K562 (cell line): ENCODE results near the gene PI4K2A. TPM values are rescaled to one million over a fixed set of nuclear protein-coding genes. Genes with fewer than 3 reads are reported as not detected.

Experiments
- ATAC-seq: fragments of 200-7000 bp; cut with Tn5 transposase; 3 replicates; pipeline ENCODE4 v1.9.1; 2020; ENCODE audit warnings: moderate library complexity
- BruUV-seq: library from RNA; stranded (reverse); fragments of 400-500 nt; replicated peaks from 2 replicates; lab custom pipeline; 2021; lab: Mats Ljungman, UMichigan
- CTCF ChIA-PET: fragments of 300-600 bp; formaldehyde crosslinking; extraction: SDS; loops from one replicate; lab custom pipeline; 2021; ENCODE audit warnings: low intra/inter-chr PET ratio; lab: Yijun Ruan, JAX
- POLR2A ChIA-PET: fragments of 300-600, 350-650 bp; sonication (Branson Sonifier 250); formaldehyde crosslinking; extraction: SDS; loops from one replicate; lab custom pipeline; 2021; ENCODE audit warnings: antibody characterized with exemption, inconsistent platforms; lab: Yijun Ruan, JAX
- DNase-seq, 4 experiments: peaks; one replicate each; pipeline versions ENCODE4 v3.0.0 to v3.0.0-alpha.2; 2011 to 2018; ENCODE audit warnings: low spot score in 3 of 4, mixed read lengths in 3 of 4; ENCODE audit errors: extremely low read depth in 1 of 4
- FAIRE-seq: peaks from 2 replicates; lab custom pipeline; 2011; peaks lifted over from hg19 to GRCh38; lab: Jason Lieb, UNC
- H2AFZ ChIP-seq: 2 replicates; pipeline ENCODE4 v1.6.0; 2011; ENCODE audit warnings: low read depth, low read length, control low read depth, inconsistent platforms
- H3K27ac ChIP-seq: fragments of 200-600 bp; 3 replicates; pipeline ENCODE4 v1.8.0; 2011; ENCODE audit warnings: low read depth, mild to moderate bottlenecking, control low read depth, inconsistent platforms, low read length, moderate library complexity, mixed read lengths; ENCODE audit errors: extremely low read depth
- H3K27me3 ChIP-seq, 2 experiments: fragments of 300-600 bp in 1 of 2; 2 replicates in 1 of 2; 3 replicates in 1 of 2; pipeline versions ENCODE4 v1.6.0 to v1.8.0; 2011; ENCODE audit warnings: inconsistent platforms in 2 of 2, low read length in 2 of 2, mild to moderate bottlenecking in 1 of 2, mixed read lengths in 1 of 2, moderate library complexity in 1 of 2; ENCODE audit not compliant: control insufficient read depth in 2 of 2, insufficient read depth in 2 of 2
- H3K36me3 ChIP-seq: fragments of 300-600 bp; 3 replicates; pipeline ENCODE4 v1.8.0; 2011; ENCODE audit warnings: mild to moderate bottlenecking, low read length, inconsistent platforms; ENCODE audit not compliant: control insufficient read depth, insufficient read depth
- H3K4me1 ChIP-seq, 2 experiments: fragments of 200-600 bp in 1 of 2; replicated peaks in 1 of 2; 2 replicates in 1 of 2; 3 replicates in 1 of 2; pipeline versions ENCODE4 v1.5.1 to v1.8.0; 2011; ENCODE audit warnings: inconsistent platforms in 2 of 2, low read length in 2 of 2, mild to moderate bottlenecking in 1 of 2, mixed read lengths in 1 of 2, moderate library complexity in 1 of 2; ENCODE audit not compliant: control insufficient read depth in 2 of 2, insufficient read depth in 2 of 2
- H3K4me2 ChIP-seq: 2 replicates; pipeline ENCODE4 v1.6.1; 2011; ENCODE audit warnings: low read length, control low read depth, inconsistent platforms, mixed read lengths; ENCODE audit not compliant: insufficient read depth
- H3K4me3 ChIP-seq: fragments of 200-600 bp; sonication (generic), shearing (Covaris generic); 2 replicates; pipeline ENCODE4 v1.5.1; 2016; ENCODE audit warnings: control low read depth, inconsistent platforms
- H3K79me2 ChIP-seq: fragments of 200-600 bp; 3 replicates; pipeline ENCODE4 v1.8.0; 2011; ENCODE audit warnings: low read length, inconsistent platforms; ENCODE audit not compliant: control insufficient read depth, insufficient read depth
- H3K9ac ChIP-seq, 2 experiments: 2 replicates each; pipeline versions ENCODE4 v1.6.0 to v1.6.1; 2011; ENCODE audit warnings: low read depth in 2 of 2, low read length in 2 of 2, control low read depth in 1 of 2, inconsistent platforms in 1 of 2, mild to moderate bottlenecking in 1 of 2, mixed read lengths in 1 of 2; ENCODE audit not compliant: insufficient read depth in 1 of 2
- H3K9me1 ChIP-seq: one replicate; pipeline ENCODE4 v1.6.0; 2011; ENCODE audit warnings: inconsistent platforms, mild to moderate bottlenecking, low read length, moderate library complexity; ENCODE audit not compliant: control insufficient read depth, insufficient read depth
- H3K9me3 ChIP-seq: replicated peaks from 2 replicates; pipeline ENCODE4 v1.5.1; 2011; ENCODE audit warnings: low read depth, low read length, inconsistent platforms; ENCODE audit not compliant: control insufficient read depth, insufficient read depth
- H4K20me1 ChIP-seq: replicated peaks from 2 replicates; pipeline ENCODE4 v1.6.1; 2011; ENCODE audit warnings: low read length, inconsistent platforms, mixed read lengths; ENCODE audit not compliant: control insufficient read depth, insufficient read depth
- NONO ChIP-seq, 2 experiments: fragments of 200-400 bp in 1 of 2; fragments of 450-650 bp in 1 of 2; formaldehyde crosslinking in 1 of 2; IDR thresholded peaks; 2 replicates each; pipeline ENCODE4 v1.6.1; 2017; ENCODE audit warnings: low read depth in 2 of 2, mild to moderate bottlenecking in 2 of 2, moderate library complexity in 2 of 2, low read length in 1 of 2
- POLR2G ChIP-seq: fragments of 200-400 bp; formaldehyde crosslinking; IDR thresholded peaks from 2 replicates; pipeline ENCODE4 v1.6.1; 2017; ENCODE audit warnings: low read depth, mild to moderate bottlenecking, antibody characterized with exemption, low read length, moderate library complexity
- SRSF1 ChIP-seq: fragments of 200-400 bp; formaldehyde crosslinking; IDR thresholded peaks from 2 replicates; pipeline ENCODE4 v1.6.1; 2017; ENCODE audit warnings: mild to moderate bottlenecking, low read depth, low read length, moderate library complexity
- WGBS: fragments of 100-300 bp; shearing (Covaris generic); methylation state at CpG from one replicate; pipeline ENCODE4 v1.1.6; 2016; ENCODE audit warnings: low coverage, mixed read lengths; ENCODE audit not compliant: insufficient coverage; ENCODE audit errors: missing lambda C conversion rate; 5-methylcytosine and 5-hydroxymethylcytosine counted together
- in situ Hi-C: fragments of 300-500 bp; cut with MboI; formaldehyde crosslinking; loops from 4 replicates; pipeline ENCODE4 v1.15.0; 2018; ENCODE audit warnings: inconsistent platforms, mixed read lengths
- intact Hi-C: fragments of 100-400 bp; cut with micrococcal nuclease; formaldehyde crosslinking; loops from 2 replicates; pipeline ENCODE4 v1.14.2; 2022
- polyA plus RNA-seq, 8 experiments: library from polyadenylated mRNA; depleted of rRNA in 4 of 8; stranded (reverse) in 5 of 8; unstranded in 3 of 8; fragments of >200 nt; fragmentation: Nextera tagmentation in 2 of 8; fragmentation: Illumina TruSeq in 1 of 8; extraction: Ambion mirVana in 2 of 8; extraction: Trizol in 1 of 8; gene quantifications; 2 replicates each; pipeline versions ENCODE4 v1.2.1 to v1.2.3, GENCODE V29; 2011 to 2014; ENCODE audit warnings: inconsistent platforms in 1 of 8, missing spikeins in 1 of 8
- total RNA-seq, 7 experiments: library from RNA; depleted of rRNA in 6 of 7; stranded (reverse); fragments of >200 nt in 6 of 7; fragmentation: Illumina TruSeq in 2 of 7; extraction: Trizol in 2 of 7; gene quantifications; 2 replicates each; pipeline versions ENCODE4 v1.2.1 to v1.2.3, GENCODE V29; 2011 to 2021; ENCODE audit warnings: low replicate concordance in 1 of 7
- TF ChIP-seq, protein P1 (sequence below): fragments of 250-450 bp; sonication (Bioruptor Pico); IDR thresholded peaks from 2 replicates; pipeline ENCODE4 v1.5.0; 2021; ENCODE audit warnings: mild to moderate bottlenecking, moderate library complexity
- TF ChIP-seq, protein P2 (sequence below): sonication (generic); formaldehyde crosslinking; IDR thresholded peaks from 2 replicates; pipeline ENCODE4 v1.8.0; 2022; ENCODE audit warnings: mild to moderate bottlenecking, missing genetic modification reagents, borderline replicate concordance

Gene PI4K2A
- total and polyA plus RNA-seq, 9 of the 15 experiments (the other 6 are each of a cell fraction or from before 2014, with no cell fraction given), result 4.4 to 28.4 (median 16.5) TPM

DNA sequence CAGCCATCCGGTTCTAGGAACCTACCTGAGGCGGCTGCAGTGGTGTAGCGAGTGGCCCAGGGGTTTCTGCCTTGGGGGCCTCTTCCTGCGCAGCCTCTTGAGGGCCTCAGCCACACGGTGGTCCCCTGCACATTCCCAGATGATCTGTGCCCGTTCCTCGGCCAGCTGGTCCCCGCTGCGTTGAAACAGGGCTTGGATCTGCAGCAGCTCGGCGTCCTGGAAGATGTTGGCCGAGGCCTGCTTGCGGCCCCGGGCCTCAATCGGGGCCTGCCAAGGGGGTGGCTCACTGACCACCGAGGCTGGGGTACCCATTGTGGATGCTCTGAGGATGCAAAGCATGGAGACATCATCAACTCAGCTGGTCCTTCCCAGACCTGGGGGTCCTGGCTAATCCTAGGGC lies 39.1 kb downstream of the PI4K2A start:
- peaks cover 33% of the 10 kb centered on the region for H3K36me3 ChIP-seq
- H3K27ac ChIP-seq, result no peak overlapping the region
- H3K9me1 ChIP-seq, result no peaks in the 10 kb centered on the region
- H3K9ac ChIP-seq, result no peak overlapping the region; a peak in 1 of 4 replicates
- intact Hi-C loops (no loop called here), in situ Hi-C loops (no loop called here)
- ChIA-PET CTCF (no interaction called here), POLR2A (interaction anchor here (0.5 to 1.9 kb wide), 2 partner anchors 14 to 57 kb away, joined by 3 to 5 read pairs; partner anchors contain the start of gene ZFYVE27)
- H4K20me1 ChIP-seq, result no peaks in the 10 kb centered on the region; the same call in 1 of the 2 replicates
- no peak for FAIRE-seq
- H3K9me3 ChIP-seq, result no peaks in the 10 kb centered on the region
- 90% methylated on average over 16 of the region's 16 CpGs for WGBS
- H3K27me3 ChIP-seq, result no peaks in the 10 kb centered on the region
- ATAC-seq, result no peak
- TF ChIP-seq, protein P1, sequence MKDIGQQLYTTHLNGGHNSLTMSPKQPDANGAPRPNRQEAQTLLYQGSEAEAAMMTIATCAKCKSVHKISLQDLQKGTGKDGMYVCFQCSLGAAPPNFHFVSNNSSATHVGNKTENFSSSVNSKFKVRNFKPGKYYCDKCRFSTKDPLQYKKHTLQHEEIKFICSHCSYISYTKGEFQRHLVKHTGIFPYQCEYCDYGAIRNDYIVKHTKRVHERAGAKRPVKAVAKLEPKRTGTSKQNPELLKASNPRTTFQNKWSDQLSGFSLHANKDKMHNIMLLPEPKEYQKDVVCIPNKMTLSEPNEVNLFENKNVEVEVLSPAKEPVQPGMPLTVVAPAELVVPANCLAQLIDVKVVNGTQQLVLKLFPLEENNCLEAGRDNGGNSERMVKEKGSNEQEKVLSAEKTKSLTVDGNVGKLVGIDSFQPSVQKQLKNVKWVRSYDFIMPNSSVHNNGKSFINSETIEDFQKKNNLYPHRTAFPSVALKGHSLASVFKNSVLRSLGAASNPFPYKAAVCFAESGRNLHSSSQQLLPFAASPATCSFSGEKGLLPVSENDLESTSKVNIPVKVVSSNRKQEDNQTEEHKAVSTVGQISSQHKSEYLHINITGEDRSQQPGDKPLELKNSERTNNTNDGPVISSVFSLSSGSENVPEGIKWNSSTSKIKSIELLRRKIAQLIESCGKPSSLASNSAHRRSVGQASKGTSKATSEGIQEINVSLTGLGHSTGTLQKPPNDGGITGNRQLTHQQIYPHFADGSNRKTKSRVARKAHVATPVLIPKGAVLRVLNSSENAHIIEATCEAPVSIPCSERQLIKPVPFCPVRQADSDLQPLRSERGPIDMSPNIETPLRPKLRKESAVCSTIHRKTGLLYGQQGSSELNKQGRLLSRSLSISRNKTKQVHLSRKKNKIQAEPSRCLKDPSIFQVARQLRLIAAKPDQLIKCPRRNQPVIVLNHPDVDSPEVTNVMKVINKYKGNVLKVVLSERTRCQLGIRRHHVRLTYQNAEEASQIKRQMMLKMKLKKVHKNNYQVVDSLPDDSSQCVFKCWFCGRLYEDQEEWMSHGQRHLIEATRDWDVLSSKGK (CRISPR knock-in tag), result no peak
- no peak for TF ChIP-seq NONO (IDR thresholded peaks at IDR 0.05; ENCODE audit: low read depth in 2 of 2, low read length in 1 of 2)
- TF ChIP-seq, protein P2, sequence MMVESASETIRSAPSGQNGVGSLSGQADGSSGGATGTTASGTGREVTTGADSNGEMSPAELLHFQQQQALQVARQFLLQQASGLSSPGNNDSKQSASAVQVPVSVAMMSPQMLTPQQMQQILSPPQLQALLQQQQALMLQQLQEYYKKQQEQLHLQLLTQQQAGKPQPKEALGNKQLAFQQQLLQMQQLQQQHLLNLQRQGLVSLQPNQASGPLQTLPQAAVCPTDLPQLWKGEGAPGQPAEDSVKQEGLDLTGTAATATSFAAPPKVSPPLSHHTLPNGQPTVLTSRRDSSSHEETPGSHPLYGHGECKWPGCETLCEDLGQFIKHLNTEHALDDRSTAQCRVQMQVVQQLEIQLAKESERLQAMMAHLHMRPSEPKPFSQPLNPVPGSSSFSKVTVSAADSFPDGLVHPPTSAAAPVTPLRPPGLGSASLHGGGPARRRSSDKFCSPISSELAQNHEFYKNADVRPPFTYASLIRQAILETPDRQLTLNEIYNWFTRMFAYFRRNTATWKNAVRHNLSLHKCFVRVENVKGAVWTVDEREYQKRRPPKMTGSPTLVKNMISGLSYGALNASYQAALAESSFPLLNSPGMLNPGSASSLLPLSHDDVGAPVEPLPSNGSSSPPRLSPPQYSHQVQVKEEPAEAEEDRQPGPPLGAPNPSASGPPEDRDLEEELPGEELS (CRISPR knock-in tag), result no peak
- no peak for TF ChIP-seq SRSF1
- peak; percentile 53; the same call in 1 of the 2 replicates for TF ChIP-seq POLR2G
- H3K4me3 ChIP-seq, result no peak overlapping the region
- no peak overlapping the region for H3K4me2 ChIP-seq
- peaks cover 10% of the 10 kb centered on the region; the same call in 2 of the 3 replicates for H3K79me2 ChIP-seq
- H2AFZ ChIP-seq, result no peak overlapping the region
- no peak for DNase-seq
- peaks cover 10 to 12% of the 10 kb centered on the region in 2 experiments; a peak in 3 of 5 replicates for H3K4me1 ChIP-seq
- no TSS peak for BruUV-seq
